ENCODE measurements around the gene PTPN4. TPM values are rescaled to one million over a fixed set of nuclear protein-coding genes. Genes with fewer than 3 reads are reported as not detected.

PTPN4 gene
- total RNA-seq, 2 donors from 2014 or later = 38.0 to 46.5 TPM

GRCh38 chr2:119723186-119723585, 36.5 kb upstream of the PTPN4 start:
- peaks cover 33% of the 10 kb centered on the region for H3K4me1 Mint-ChIP-seq (ENCODE audit: low read depth)
- H3K27me3 Mint-ChIP-seq (ENCODE audit: low read depth) = no peaks in the 10 kb centered on the region

GRCh38 chr2:119723784-119724467, 35.8 kb upstream of the PTPN4 start:
- Mint-ChIP-seq H3K27me3 (ENCODE audit: low read depth) (no peaks in the 10 kb centered on the region), H3K4me1 (ENCODE audit: low read depth) (peaks cover 25% of the 10 kb centered on the region), H3K4me3 (peak overlapping the region in 1 of 2 donors; percentile 54), H3K36me3 (ENCODE audit: insufficient read depth in 2 of 2) (no peaks in the 10 kb centered on the region), H3K9me3 (no peaks in the 10 kb centered on the region), H3K27ac (no peak overlapping the region)
- ATAC-seq (replicated peaks in 1 of 2) = peak; percentile 72 to 95
- peak; percentile 12 to 42 for DNase-seq

More at GRCh38 chr2:119723186-119723585, 36.5 kb upstream of the PTPN4 start:
- ATAC-seq (replicated peaks in 1 of 2) (no peak), DNase-seq (no peak)
- H3K4me3 Mint-ChIP-seq = peak overlapping the region in 1 of 2 donors; percentile 54
- H3K36me3 Mint-ChIP-seq (ENCODE audit: insufficient read depth in 2 of 2) = no peaks in the 10 kb centered on the region
- no peak overlapping the region for H3K27ac Mint-ChIP-seq
- no peaks in the 10 kb centered on the region for H3K9me3 Mint-ChIP-seq

- no peak overlapping the region for H3K4me3 Mint-ChIP-seq
- H3K9me3 Mint-ChIP-seq = no peaks in the 10 kb centered on the region
- no peak overlapping the region for H3K27ac Mint-ChIP-seq
- H3K4me1 Mint-ChIP-seq (ENCODE audit: low read depth) = peaks cover 18% of the 10 kb centered on the region
- H3K27me3 Mint-ChIP-seq (ENCODE audit: low read depth) = no peaks in the 10 kb centered on the region
- ATAC-seq (replicated peaks in 1 of 2) (no peak), DNase-seq (no peak)
- no peaks in the 10 kb centered on the region for H3K36me3 Mint-ChIP-seq (ENCODE audit: insufficient read depth in 2 of 2)
These were observed 34.9 kb upstream of the PTPN4 start for GRCh38 chr2:119724656-119725485.

GRCh38 chr2:119727493-119727892, 32.2 kb upstream of the PTPN4 start:
- Mint-ChIP-seq H3K9me3 (no peaks in the 10 kb centered on the region), H3K4me1 (ENCODE audit: low read depth) (peaks cover 18% of the 10 kb centered on the region), H3K27ac (no peak overlapping the region), H3K4me3 (no peak overlapping the region), H3K27me3 (ENCODE audit: low read depth) (no peaks in the 10 kb centered on the region), H3K36me3 (ENCODE audit: insufficient read depth in 2 of 2) (no peaks in the 10 kb centered on the region)
- ATAC-seq (replicated peaks in 1 of 2) (no peak), DNase-seq (no peak)

GRCh38 chr2:119728421-119728820, 31.3 kb upstream of the PTPN4 start:
- Mint-ChIP-seq H3K27ac (no peak overlapping the region), H3K4me3 (no peak overlapping the region), H3K36me3 (ENCODE audit: insufficient read depth in 2 of 2) (no peaks in the 10 kb centered on the region), H3K9me3 (no peaks in the 10 kb centered on the region), H3K4me1 (ENCODE audit: low read depth) (peaks cover 13% of the 10 kb centered on the region), H3K27me3 (ENCODE audit: low read depth) (no peaks in the 10 kb centered on the region)
- ATAC-seq (replicated peaks in 1 of 2) = no peak
- DNase-seq = no peak

GRCh38 chr2:119730671-119731177, 29.0 kb upstream of the PTPN4 start:
- no peaks in the 10 kb centered on the region for H3K36me3 Mint-ChIP-seq (ENCODE audit: insufficient read depth in 2 of 2)
- peaks cover 5% of the 10 kb centered on the region for H3K27me3 Mint-ChIP-seq (ENCODE audit: low read depth)
- no peak for ATAC-seq (replicated peaks in 1 of 2)
- no peak overlapping the region for H3K27ac Mint-ChIP-seq
- no peaks in the 10 kb centered on the region for H3K9me3 Mint-ChIP-seq
- no peaks in the 10 kb centered on the region for H3K4me1 Mint-ChIP-seq (ENCODE audit: low read depth)
- no peak overlapping the region for H3K4me3 Mint-ChIP-seq
- no peak for DNase-seq

GRCh38 chr2:119731983-119732382, 27.7 kb upstream of the PTPN4 start:
- no peak for DNase-seq
- Mint-ChIP-seq H3K27me3 (ENCODE audit: low read depth) (peaks cover 5% of the 10 kb centered on the region), H3K4me3 (no peak overlapping the region), H3K9me3 (no peaks in the 10 kb centered on the region), H3K36me3 (ENCODE audit: insufficient read depth in 2 of 2) (no peaks in the 10 kb centered on the region), H3K4me1 (ENCODE audit: low read depth) (no peaks in the 10 kb centered on the region), H3K27ac (no peak overlapping the region)
- no peak for ATAC-seq (replicated peaks in 1 of 2)

GRCh38 chr2:119732601-119733164, 27.0 kb upstream of the PTPN4 start:
- no peak for DNase-seq
- no peak overlapping the region for H3K4me3 Mint-ChIP-seq
- H3K27me3 Mint-ChIP-seq (ENCODE audit: low read depth) = peaks cover 5% of the 10 kb centered on the region
- H3K36me3 Mint-ChIP-seq (ENCODE audit: insufficient read depth in 2 of 2) = no peaks in the 10 kb centered on the region
- H3K27ac Mint-ChIP-seq = no peak overlapping the region
- ATAC-seq (replicated peaks in 1 of 2) = no peak
- no peaks in the 10 kb centered on the region for H3K4me1 Mint-ChIP-seq (ENCODE audit: low read depth)
- H3K9me3 Mint-ChIP-seq = no peaks in the 10 kb centered on the region

- H3K4me3 Mint-ChIP-seq = no peak overlapping the region
- no peaks in the 10 kb centered on the region for H3K9me3 Mint-ChIP-seq
- no peak overlapping the region for H3K27ac Mint-ChIP-seq
- H3K36me3 Mint-ChIP-seq (ENCODE audit: insufficient read depth in 2 of 2) = no peaks in the 10 kb centered on the region
- DNase-seq (no peak), ATAC-seq (replicated peaks in 1 of 2) (no peak)
- H3K27me3 Mint-ChIP-seq (ENCODE audit: low read depth) = peaks cover 5% of the 10 kb centered on the region
- no peaks in the 10 kb centered on the region for H3K4me1 Mint-ChIP-seq (ENCODE audit: low read depth)
These were observed 25.7 kb upstream of the PTPN4 start for GRCh38 chr2:119734047-119734446.

- Mint-ChIP-seq H3K27ac (no peak overlapping the region), H3K4me3 (no peak overlapping the region), H3K9me3 (no peaks in the 10 kb centered on the region), H3K36me3 (ENCODE audit: insufficient read depth in 2 of 2) (no peaks in the 10 kb centered on the region), H3K4me1 (ENCODE audit: low read depth) (no peaks in the 10 kb centered on the region), H3K27me3 (ENCODE audit: low read depth) (peaks cover 5% of the 10 kb centered on the region)
- no peak for DNase-seq
- ATAC-seq (replicated peaks in 1 of 2) = no peak
These were observed 24.2 kb upstream of the PTPN4 start for GRCh38 chr2:119735565-119735964.

GRCh38 chr2:119736021-119736420, 23.7 kb upstream of the PTPN4 start:
- peaks cover 5% of the 10 kb centered on the region for H3K27me3 Mint-ChIP-seq (ENCODE audit: low read depth)
- H3K36me3 Mint-ChIP-seq (ENCODE audit: insufficient read depth in 2 of 2) = no peaks in the 10 kb centered on the region
- H3K4me1 Mint-ChIP-seq (ENCODE audit: low read depth) = no peaks in the 10 kb centered on the region
- H3K4me3 Mint-ChIP-seq = no peak overlapping the region
- H3K9me3 Mint-ChIP-seq = no peaks in the 10 kb centered on the region
- H3K27ac Mint-ChIP-seq = no peak overlapping the region
- no peak for DNase-seq
- no peak for ATAC-seq (replicated peaks in 1 of 2)

GRCh38 chr2:119739580-119740255, 20.0 kb upstream of the PTPN4 start:
- Mint-ChIP-seq H3K27ac (no peak overlapping the region), H3K36me3 (ENCODE audit: insufficient read depth in 2 of 2) (no peaks in the 10 kb centered on the region), H3K9me3 (no peaks in the 10 kb centered on the region), H3K4me1 (ENCODE audit: low read depth) (peaks cover 9% of the 10 kb centered on the region), H3K4me3 (no peak overlapping the region), H3K27me3 (ENCODE audit: low read depth) (peaks cover 5% of the 10 kb centered on the region)
- DNase-seq (no peak), ATAC-seq (replicated peaks in 1 of 2) (no peak)

GRCh38 chr2:119741001-119741400, 18.7 kb upstream of the PTPN4 start:
- no peaks in the 10 kb centered on the region for H3K36me3 Mint-ChIP-seq (ENCODE audit: insufficient read depth in 2 of 2)
- H3K4me3 Mint-ChIP-seq = no peak overlapping the region
- peaks cover 9% of the 10 kb centered on the region for H3K4me1 Mint-ChIP-seq (ENCODE audit: low read depth)
- H3K27ac Mint-ChIP-seq = no peak overlapping the region
- H3K27me3 Mint-ChIP-seq (ENCODE audit: low read depth) = peaks cover 5% of the 10 kb centered on the region
- no peak for ATAC-seq (replicated peaks in 1 of 2)
- DNase-seq = no peak
- no peaks in the 10 kb centered on the region for H3K9me3 Mint-ChIP-seq

Data from activated T-cell treated with anti-CD3 and anti-CD28 coated beads, Interleukin-2, amount 50 U/mL, for 72 hours (primary cell).